GM12874 (cell line): Measurements from ENCODE around the gene ARIH1.

Experiments used
- TF ChIP-seq, protein P1 (sequence below): IDR thresholded peaks from 2 replicates; pipeline ENCODE4 v1.5.1; 2011; ENCODE audit warnings: low read depth, mild to moderate bottlenecking, control low read depth, low read length, moderate library complexity; ENCODE audit not compliant: insufficient read depth

ARIH1 gene

DNA sequence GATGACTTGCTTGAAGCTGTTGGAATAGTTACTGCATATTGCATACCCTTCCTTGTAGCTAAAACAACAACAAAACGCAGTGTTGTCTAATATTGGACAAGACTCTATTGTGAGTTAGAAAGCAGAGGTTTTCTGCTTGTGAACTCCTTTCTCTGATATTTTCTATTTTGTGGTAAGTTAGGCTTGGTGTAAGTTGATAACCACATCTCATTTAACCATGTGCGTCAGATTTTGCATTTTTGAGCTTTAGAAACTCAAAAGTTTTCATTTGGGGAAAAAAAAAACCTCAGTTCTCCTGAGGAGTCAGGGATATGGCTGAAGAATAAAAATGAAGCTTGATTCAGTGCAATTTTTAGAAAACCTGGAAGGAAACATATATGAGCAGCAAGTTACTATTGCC lies 1.5 kb downstream of the ARIH1 start:
- TF ChIP-seq, protein P1, sequence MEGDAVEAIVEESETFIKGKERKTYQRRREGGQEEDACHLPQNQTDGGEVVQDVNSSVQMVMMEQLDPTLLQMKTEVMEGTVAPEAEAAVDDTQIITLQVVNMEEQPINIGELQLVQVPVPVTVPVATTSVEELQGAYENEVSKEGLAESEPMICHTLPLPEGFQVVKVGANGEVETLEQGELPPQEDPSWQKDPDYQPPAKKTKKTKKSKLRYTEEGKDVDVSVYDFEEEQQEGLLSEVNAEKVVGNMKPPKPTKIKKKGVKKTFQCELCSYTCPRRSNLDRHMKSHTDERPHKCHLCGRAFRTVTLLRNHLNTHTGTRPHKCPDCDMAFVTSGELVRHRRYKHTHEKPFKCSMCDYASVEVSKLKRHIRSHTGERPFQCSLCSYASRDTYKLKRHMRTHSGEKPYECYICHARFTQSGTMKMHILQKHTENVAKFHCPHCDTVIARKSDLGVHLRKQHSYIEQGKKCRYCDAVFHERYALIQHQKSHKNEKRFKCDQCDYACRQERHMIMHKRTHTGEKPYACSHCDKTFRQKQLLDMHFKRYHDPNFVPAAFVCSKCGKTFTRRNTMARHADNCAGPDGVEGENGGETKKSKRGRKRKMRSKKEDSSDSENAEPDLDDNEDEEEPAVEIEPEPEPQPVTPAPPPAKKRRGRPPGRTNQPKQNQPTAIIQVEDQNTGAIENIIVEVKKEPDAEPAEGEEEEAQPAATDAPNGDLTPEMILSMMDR = no peak

DNA sequence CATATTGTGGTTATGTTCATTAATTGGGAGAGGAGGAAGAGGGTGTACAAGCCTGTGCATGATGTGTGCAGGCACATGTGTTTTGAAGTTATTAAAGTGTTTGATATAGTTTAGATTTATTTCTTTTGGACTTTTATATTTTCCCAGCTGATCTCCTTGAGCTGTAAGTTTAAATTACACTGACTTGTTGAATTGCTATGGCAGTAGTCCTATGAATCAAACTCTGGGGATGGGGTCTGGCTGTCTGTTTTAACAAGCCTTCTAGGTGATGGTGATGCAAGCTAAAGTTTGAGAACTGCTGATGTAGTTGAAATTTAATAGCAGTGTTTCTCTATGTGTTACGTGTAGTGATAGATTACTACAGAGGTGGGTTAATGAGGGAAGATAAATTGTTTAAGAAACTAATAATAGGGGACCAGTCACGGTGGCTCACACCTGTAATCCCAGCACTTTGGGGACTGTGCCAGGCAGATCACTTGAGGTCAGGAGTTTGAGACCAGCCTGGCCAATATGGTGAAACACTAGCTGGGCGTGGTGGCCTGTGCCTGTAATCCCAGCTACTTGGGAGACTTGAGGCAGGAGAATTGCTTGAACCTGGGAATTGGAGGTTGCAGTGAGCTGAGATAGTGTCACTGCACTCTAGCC lies 7.0 kb downstream of the ARIH1 start:
- TF ChIP-seq, protein P1 = no peak

DNA sequence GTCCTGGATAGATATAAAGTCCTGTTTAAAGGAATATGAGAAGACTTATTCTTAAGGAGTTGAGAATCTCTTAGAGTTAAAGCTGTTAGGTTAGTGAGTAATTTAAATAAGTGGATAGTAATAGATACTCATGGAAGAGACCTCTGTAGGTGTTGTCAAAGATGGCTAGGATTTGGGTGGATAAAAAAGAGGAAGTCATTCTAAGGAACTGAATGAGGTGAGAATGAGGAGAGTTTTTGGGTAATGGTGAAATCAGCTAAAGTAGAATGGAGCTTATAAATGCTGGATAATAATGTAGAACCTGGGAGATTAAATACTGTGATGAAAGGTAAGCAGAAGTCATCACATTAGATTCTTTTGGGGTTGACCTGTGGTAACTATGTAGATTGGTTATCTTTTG lies 8.1 kb downstream of the ARIH1 start:
- TF ChIP-seq, protein P1 = no peak

DNA sequence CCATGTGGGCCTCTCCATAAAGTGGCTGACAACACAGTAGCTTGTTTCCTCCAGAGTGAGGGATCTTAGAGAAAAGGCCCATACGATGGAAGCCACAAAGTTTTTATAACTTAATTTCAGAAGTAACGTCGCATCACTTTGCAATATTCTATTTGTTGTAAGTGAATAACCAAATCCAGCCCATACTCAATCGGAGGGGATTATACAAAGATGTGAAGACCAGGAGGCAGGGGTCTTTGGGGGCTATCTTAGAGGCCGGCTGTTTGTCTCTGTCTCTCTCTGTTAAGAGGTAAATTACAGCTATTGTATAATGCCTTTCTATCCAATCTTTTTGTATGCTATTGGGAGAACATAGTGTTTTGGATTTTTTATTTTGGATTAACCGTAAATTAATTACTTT lies 9.1 kb downstream of the ARIH1 start:
- TF ChIP-seq, protein P1 = no peak

DNA sequence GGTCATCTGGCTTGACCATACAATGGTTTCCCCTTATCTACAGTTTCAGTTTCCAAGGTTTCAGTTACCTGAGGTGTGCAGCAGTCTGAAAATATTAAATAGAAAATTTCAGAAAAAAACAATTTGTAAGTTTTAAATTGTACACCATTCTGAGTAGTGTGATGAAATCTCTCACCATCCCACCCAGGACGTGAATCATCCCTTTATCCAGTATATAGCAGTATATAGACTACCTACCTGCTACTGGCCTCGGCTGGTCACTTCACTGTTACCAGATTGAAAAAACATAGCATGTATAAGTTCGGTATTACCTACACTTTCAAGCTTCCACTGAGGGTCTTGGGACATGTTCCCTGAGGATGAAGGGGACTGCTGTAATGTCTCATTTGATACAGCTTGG lies 12.0 kb downstream of the ARIH1 start:
- TF ChIP-seq, protein P1 = no peak

DNA sequence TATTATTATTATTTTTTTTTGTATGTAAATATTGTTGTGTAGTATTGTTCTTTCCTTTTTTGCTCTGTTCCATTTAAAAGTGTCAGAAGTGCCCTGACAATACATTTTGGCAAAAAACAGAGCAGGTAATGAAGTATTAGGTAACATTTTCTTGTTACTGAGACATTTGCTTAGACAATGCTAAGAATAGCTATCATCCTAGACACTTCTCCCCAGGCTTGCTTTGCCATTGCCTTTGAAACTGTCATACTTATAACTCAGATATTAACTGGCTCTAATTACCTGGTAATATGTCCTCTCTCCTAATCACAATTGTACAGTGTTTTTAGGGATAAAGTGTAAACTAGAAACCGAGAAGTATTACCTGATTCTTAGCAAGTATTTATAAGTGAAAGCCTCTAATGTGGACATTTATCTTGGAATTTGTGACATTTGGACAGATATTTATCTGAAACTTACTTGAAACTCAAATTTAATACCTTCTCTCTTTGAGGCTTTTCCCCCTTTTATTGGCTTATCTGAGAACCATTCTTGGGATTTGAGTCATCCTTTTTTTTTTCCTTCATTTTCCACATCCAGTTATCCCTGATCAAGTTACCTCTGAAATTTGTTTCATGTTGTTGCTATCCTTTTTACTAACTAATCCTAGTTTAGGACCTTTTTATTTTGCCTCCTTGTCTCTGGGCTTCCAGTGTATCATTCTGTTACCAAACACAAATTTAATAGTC lies 13.1 kb downstream of the ARIH1 start:
- TF ChIP-seq, protein P1 = no peak

DNA sequence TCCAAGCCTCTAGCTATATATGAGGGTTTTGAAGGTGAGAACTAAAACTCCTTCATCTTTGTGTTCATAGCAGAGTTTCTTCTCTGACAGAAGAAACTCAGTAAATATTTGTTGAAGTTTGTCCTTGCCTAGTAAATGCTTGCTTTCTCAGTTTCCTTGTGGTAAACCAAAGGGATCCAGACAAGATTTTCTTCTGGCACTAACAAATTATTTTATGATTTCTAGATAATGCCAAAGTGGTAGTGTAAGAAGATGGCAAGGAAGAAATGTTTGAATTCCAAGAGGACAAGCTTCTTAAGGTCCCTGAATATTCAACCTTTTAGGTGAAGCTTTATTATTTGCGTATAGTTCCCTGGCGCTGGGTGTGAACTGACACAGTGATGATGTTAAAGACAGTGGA lies 14.4 kb downstream of the ARIH1 start:
- TF ChIP-seq, protein P1 = no peak
